SU-DHL-6 (cell line): ENCODE results near the gene SRP68.

Experiments used
- H2AFZ ChIP-seq: fragments of 200-600 bp; sonication (generic); 2 replicates; pipeline ENCODE4 v1.6.1; 2014; ENCODE audit warnings: low read depth, mild to moderate bottlenecking, moderate library complexity, mixed read lengths, antibody characterized with exemption, low read length; ENCODE audit not compliant: severe bottlenecking
- H3F3A ChIP-seq: fragments of 200-600 bp; shearing (Covaris generic); 2 replicates; pipeline ENCODE4 v1.6.0; 2016; ENCODE audit warnings: antibody characterized with exemption, mild to moderate bottlenecking; ENCODE audit not compliant: insufficient read depth
- H3K27ac ChIP-seq: fragments of 200-600 bp; sonication (generic); 2 replicates; pipeline ENCODE4 v1.5.1; 2016; ENCODE audit warnings: low read depth, mild to moderate bottlenecking, low read length, moderate library complexity, mixed read lengths
- H3K27me3 ChIP-seq: fragments of 200-600 bp; sonication (generic), shearing (Covaris generic); 2 replicates; pipeline ENCODE4 v1.6.0; 2014; ENCODE audit warnings: mild to moderate bottlenecking, low read length
- H3K36me3 ChIP-seq: fragments of 200-600 bp; sonication (generic); 2 replicates; pipeline ENCODE4 v1.6.1; 2014; ENCODE audit warnings: mild to moderate bottlenecking, low read length, mixed read lengths
- H3K4me2 ChIP-seq: fragments of 300-600, 200-600 bp; shearing (Covaris generic), sonication (generic); 2 replicates; pipeline ENCODE4 v1.6.0; 2014; ENCODE audit warnings: low read length, low read depth, mild to moderate bottlenecking; ENCODE audit not compliant: poor library complexity, severe bottlenecking
- H3K4me3 ChIP-seq: fragments of 200-600 bp; sonication (generic); 2 replicates; pipeline ENCODE4 v1.5.1; 2014; ENCODE audit warnings: antibody characterized with exemption, low read length, mild to moderate bottlenecking, mixed read lengths; ENCODE audit not compliant: insufficient read depth, poor library complexity, severe bottlenecking
- H3K79me2 ChIP-seq: fragments of 200-600 bp; sonication (generic); 2 replicates; pipeline ENCODE4 v1.6.1; 2014; ENCODE audit warnings: mild to moderate bottlenecking, low read length, moderate library complexity; ENCODE audit not compliant: insufficient read depth
- H3K9ac ChIP-seq: fragments of 200-600 bp; sonication (generic); 2 replicates; pipeline ENCODE4 v1.7.0; 2014; ENCODE audit warnings: mild to moderate bottlenecking, low read length
- H3K9me2 ChIP-seq: fragments of 200-600 bp; sonication (generic); replicated peaks from 2 replicates; pipeline ENCODE4 v1.6.1; 2014; ENCODE audit warnings: low read length; ENCODE audit not compliant: insufficient read depth
- H3K9me3 ChIP-seq: fragments of 200-600 bp; sonication (generic); 2 replicates; pipeline ENCODE4 v1.6.1; 2014; ENCODE audit warnings: low read length, mixed read lengths; ENCODE audit not compliant: insufficient read depth
- H4K20me1 ChIP-seq: fragments of 200-600 bp; sonication (generic); 2 replicates; pipeline ENCODE4 v1.6.1; 2014; ENCODE audit warnings: low read depth, mild to moderate bottlenecking, antibody characterized with exemption, low read length, moderate library complexity, mixed read lengths
- EZH2phosphoT487 ChIP-seq: fragments of 200-600 bp; sonication (generic), shearing (Covaris generic); conservative IDR thresholded peaks from 2 replicates; pipeline ENCODE4 v1.6.1; 2018; ENCODE audit warnings: mild to moderate bottlenecking, antibody characterized with exemption, low read length, moderate library complexity, mixed read lengths
- TF ChIP-seq, protein P1 (sequence below): fragments of 200-600 bp; sonication (generic); IDR thresholded peaks from one replicate; pipeline ENCODE4 v1.5.1; 2017; ENCODE audit warnings: antibody characterized with exemption, mild to moderate bottlenecking, low read length, moderate library complexity; ENCODE audit not compliant: insufficient read depth, poor library complexity, severe bottlenecking

The SRP68 gene

DNA sequence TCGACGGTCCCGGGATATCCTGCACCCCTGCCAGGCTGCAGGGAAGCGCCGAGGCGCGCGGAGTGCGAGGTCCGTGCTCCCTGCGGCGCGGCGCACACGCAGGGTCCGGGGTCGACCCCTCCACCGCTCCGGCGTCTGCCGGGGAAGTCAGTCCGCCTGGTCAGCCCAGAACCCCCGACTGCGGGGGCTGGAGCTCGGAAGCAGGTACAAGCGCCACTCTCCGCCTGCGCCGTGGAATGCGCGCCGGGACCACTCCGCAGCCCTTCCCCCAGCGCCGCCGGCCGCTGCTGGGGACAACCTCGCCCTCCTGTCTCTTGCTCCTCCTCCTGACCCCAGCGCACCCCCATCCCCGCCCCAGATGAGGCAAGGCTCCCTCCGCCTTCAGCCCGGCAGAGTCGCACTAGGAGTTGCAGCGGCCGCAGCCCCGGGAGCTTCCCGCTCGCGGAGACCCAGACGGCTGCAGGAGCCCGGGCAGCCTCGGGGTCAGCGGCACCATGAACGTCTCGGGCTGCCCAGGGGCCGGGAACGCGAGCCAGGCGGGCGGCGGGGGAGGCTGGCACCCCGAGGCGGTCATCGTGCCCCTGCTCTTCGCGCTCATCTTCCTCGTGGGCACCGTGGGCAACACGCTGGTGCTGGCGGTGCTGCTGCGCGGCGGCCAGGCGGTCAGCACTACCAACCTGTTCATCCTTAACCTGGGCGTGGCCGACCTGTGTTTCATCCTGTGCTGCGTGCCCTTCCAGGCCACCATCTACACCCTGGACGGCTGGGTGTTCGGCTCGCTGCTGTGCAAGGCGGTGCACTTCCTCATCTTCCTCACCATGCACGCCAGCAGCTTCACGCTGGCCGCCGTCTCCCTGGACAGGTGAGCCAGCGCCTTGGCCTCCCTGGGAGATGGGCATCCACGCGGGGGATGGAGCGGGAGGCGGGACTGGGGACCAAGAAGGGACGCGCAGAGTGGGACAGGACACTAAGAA is 2.4 kb upstream of the SRP68 start, which contains the start of gene GALR2:
Gene GALR2 (plus strand): TSS at position 392 of the 974 bp plus-strand sequence. CDS start 103 bp downstream, at position 495.
- Histone ChIP-seq H3K79me2 (peaks cover 31% of the 10 kb centered on the region), H2AFZ (no peak within 1 kb of the TSS), H3K9ac (no peak within 1 kb of the TSS), H3K27me3 (no peaks in the 10 kb centered on the region), H3K9me2 (no peaks in the 10 kb centered on the region), H4K20me1 (no peaks in the 10 kb centered on the region), H3K27ac (no peak within 1 kb of the TSS), H3F3A (peaks cover 12% of the 10 kb centered on the region), H3K9me3 (no peaks in the 10 kb centered on the region), H3K4me3 (no peak within 1 kb of the TSS), H3K4me2 (no peak within 1 kb of the TSS), H3K36me3 (no peaks in the 10 kb centered on the region)
- TF ChIP-seq, protein P1, sequence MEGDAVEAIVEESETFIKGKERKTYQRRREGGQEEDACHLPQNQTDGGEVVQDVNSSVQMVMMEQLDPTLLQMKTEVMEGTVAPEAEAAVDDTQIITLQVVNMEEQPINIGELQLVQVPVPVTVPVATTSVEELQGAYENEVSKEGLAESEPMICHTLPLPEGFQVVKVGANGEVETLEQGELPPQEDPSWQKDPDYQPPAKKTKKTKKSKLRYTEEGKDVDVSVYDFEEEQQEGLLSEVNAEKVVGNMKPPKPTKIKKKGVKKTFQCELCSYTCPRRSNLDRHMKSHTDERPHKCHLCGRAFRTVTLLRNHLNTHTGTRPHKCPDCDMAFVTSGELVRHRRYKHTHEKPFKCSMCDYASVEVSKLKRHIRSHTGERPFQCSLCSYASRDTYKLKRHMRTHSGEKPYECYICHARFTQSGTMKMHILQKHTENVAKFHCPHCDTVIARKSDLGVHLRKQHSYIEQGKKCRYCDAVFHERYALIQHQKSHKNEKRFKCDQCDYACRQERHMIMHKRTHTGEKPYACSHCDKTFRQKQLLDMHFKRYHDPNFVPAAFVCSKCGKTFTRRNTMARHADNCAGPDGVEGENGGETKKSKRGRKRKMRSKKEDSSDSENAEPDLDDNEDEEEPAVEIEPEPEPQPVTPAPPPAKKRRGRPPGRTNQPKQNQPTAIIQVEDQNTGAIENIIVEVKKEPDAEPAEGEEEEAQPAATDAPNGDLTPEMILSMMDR: no peak
- TF ChIP-seq EZH2phosphoT487: no peak

DNA sequence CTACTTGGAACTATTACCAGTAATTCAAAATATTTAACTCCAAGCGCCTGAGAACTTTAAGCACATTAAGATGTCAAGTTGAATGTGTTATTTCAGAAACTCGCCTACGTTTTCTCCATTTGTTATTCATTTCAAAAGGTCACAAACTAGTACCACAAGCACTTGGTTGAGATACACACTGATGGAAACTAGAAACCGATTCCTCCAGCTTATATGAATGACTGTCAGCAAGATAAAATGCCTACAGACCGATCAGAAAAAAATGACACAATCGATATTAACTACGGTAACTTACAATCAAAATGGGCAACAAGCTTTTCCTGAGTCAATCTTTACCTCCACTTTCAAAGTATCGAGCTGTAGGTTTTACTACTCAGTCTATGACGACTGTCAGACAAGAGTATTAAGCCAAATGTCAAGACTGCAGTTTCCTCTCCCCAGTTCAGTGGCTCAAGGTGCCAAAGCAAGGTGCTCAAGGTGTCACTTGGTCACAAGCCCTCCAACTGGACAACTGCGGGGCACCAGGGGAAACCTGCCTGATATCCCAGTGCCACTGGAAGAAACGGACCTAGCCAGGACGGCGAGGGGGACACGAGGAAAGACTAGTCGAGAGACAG is 678 bp downstream of the SRP68 start:
- peak overlapping the region; percentile 93 for H3K9ac ChIP-seq
- H3F3A ChIP-seq: peaks cover 12% of the 10 kb centered on the region
- H2AFZ ChIP-seq: peak overlapping the region; percentile 91
- H3K4me3 ChIP-seq: peak overlapping the region; percentile 90
- H3K27me3 ChIP-seq: no peaks in the 10 kb centered on the region
- H3K79me2 ChIP-seq: peaks cover 31% of the 10 kb centered on the region
- H3K36me3 ChIP-seq: no peaks in the 10 kb centered on the region
- TF ChIP-seq, protein P1: no peak
- no peak for TF ChIP-seq EZH2phosphoT487
- no peaks in the 10 kb centered on the region for H3K9me2 ChIP-seq
- peak overlapping the region; percentile 97 for H3K4me2 ChIP-seq
- H4K20me1 ChIP-seq: no peaks in the 10 kb centered on the region
- H3K9me3 ChIP-seq: no peaks in the 10 kb centered on the region
- peak overlapping the region; percentile 68 for H3K27ac ChIP-seq

DNA sequence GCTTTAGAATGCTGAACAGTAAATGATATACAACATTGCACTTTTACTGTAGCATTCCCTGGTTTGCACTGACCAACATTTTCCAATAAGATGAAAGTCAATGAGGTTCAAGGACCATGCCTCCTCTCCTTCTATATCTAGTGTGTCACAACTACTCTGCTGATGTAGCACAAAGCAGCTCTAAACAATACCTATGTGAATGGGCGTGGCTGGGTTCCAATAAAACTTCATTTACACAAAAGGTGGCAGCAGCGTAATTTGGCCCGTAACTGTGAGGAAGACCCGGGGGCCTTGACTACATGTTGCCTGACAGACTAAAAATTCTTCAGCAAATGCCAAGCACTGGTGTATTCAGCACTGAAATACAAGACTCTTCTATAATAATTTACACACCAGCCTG is 6.5 kb downstream of the SRP68 start:
- no peaks in the 10 kb centered on the region for H3F3A ChIP-seq
- H3K79me2 ChIP-seq: peaks cover 9% of the 10 kb centered on the region
- no peak overlapping the region for H3K4me3 ChIP-seq
- no peaks in the 10 kb centered on the region for H3K9me3 ChIP-seq
- H3K4me2 ChIP-seq: no peak overlapping the region
- peaks cover 6% of the 10 kb centered on the region for H3K36me3 ChIP-seq
- no peak overlapping the region for H3K9ac ChIP-seq
- H2AFZ ChIP-seq: no peak overlapping the region
- TF ChIP-seq, protein P1: no peak
- TF ChIP-seq EZH2phosphoT487: no peak
- no peaks in the 10 kb centered on the region for H3K27me3 ChIP-seq
- no peak overlapping the region for H3K27ac ChIP-seq
- no peaks in the 10 kb centered on the region for H4K20me1 ChIP-seq
- no peaks in the 10 kb centered on the region for H3K9me2 ChIP-seq
